Thoracic aorta (tissue), 2 donors: ENCODE results near the gene BACH2. TPM values are rescaled to one million over a fixed set of nuclear protein-coding genes. Genes with fewer than 3 reads are reported as not detected.
A peak's percentile ranks its signal among the peaks of the same experiment; 100 is the strongest.

Experiments
- ATAC-seq: fragments of 150-250 bp; one replicate; pipeline ENCODE4 v1.8.0; 2017; ENCODE audit warnings: low read depth; ENCODE audit not compliant: insufficient number of reproducible peaks, low FRiP score
- DNase-seq: peaks from one replicate; pipeline ENCODE4 v3.0.0-alpha.2; 2020; ENCODE audit warnings: low spot score
- H3K27ac ChIP-seq, 2 donors: fragments of 200-600 bp; sonication (generic); 1 replicate in 1 of 2; 2 replicates in 1 of 2; pipeline ENCODE4 v1.5.1; 2016; ENCODE audit warnings: mild to moderate bottlenecking in 2 of 2, moderate library complexity in 2 of 2
- H3K27me3 ChIP-seq: fragments of 200-600 bp; sonication (generic); replicated peaks from 2 replicates; pipeline ENCODE4 v1.6.0; 2016; ENCODE audit warnings: mild to moderate bottlenecking; ENCODE audit not compliant: insufficient read depth
- H3K36me3 ChIP-seq: fragments of 200-600 bp; sonication (generic); one replicate; pipeline ENCODE4 v1.5.1; 2016
- H3K4me1 ChIP-seq, 2 donors: fragments of 200-600 bp; sonication (generic); 1 replicate in 1 of 2; 2 replicates in 1 of 2; pipeline versions ENCODE4 v1.5.1 to v1.6.0; 2016; ENCODE audit warnings: low read depth in 2 of 2, mild to moderate bottlenecking in 1 of 2; ENCODE audit not compliant: control insufficient read depth in 1 of 2
- H3K4me3 ChIP-seq: fragments of 200-600 bp; sonication (generic); 2 replicates; pipeline ENCODE4 v1.5.1; 2016; ENCODE audit warnings: mild to moderate bottlenecking
- H3K9me3 ChIP-seq: fragments of 200-600 bp; sonication (generic); 2 replicates; pipeline ENCODE4 v1.5.1; 2016
- CTCF ChIP-seq: fragments of 200-600 bp; sonication (generic); IDR thresholded peaks from one replicate; pipeline ENCODE4 v1.5.1; 2019; ENCODE audit warnings: antibody characterized with exemption
- total RNA-seq, 2 donors: library from RNA; depleted of rRNA; stranded (reverse); fragments of >200 nt; gene quantifications; one replicate each; pipeline versions ENCODE4 v1.1.0 to v1.2.3, GENCODE V29; 2016

The BACH2 gene
- total RNA-seq, 2 donors from 2014 or later: 6.1 to 17.8 TPM

- H3K36me3 ChIP-seq: no peaks in the 10 kb centered on the region
- no peak overlapping the region for H3K4me3 ChIP-seq
- no peaks in the 10 kb centered on the region for H3K9me3 ChIP-seq
- no peaks in the 10 kb centered on the region for H3K27me3 ChIP-seq
- no peak for ATAC-seq
- DNase-seq: no peak
- H3K27ac ChIP-seq: no peak overlapping the region
- H3K4me1 ChIP-seq: peaks cover 12 to 29% of the 10 kb centered on the region in 2 donors
- no peak for TF ChIP-seq CTCF
These were observed 292.1 kb downstream of the BACH2 start for GRCh38 chr6:90004511-90004910.

DNA sequence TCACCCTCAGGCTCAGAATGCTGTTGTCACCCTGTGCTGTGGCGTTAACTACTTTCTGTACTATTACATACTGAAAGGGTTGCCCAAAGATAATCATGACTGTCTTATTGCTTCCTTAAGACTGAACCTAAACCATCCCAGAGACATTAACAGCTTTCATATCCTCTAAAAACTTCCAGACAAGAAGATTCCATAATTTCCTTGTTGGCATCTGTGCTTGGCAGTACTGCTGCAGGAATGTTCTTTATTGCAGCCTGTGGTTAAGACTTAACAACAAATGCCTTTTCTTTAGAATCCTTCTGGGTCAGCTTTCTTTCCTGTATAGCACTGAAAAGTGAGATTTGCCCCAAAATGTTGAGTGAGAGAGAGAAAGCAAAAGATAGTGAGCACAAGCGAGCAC is 292.7 kb downstream of the BACH2 start:
- no peak for TF ChIP-seq CTCF
- Histone ChIP-seq H3K27me3 (no peaks in the 10 kb centered on the region), H3K27ac (no peak overlapping the region), H3K4me3 (no peak overlapping the region), H3K9me3 (no peaks in the 10 kb centered on the region), H3K4me1 (peaks cover 17 to 28% of the 10 kb centered on the region in 2 donors), H3K36me3 (no peaks in the 10 kb centered on the region)
- ATAC-seq: no peak
- no peak for DNase-seq

DNA sequence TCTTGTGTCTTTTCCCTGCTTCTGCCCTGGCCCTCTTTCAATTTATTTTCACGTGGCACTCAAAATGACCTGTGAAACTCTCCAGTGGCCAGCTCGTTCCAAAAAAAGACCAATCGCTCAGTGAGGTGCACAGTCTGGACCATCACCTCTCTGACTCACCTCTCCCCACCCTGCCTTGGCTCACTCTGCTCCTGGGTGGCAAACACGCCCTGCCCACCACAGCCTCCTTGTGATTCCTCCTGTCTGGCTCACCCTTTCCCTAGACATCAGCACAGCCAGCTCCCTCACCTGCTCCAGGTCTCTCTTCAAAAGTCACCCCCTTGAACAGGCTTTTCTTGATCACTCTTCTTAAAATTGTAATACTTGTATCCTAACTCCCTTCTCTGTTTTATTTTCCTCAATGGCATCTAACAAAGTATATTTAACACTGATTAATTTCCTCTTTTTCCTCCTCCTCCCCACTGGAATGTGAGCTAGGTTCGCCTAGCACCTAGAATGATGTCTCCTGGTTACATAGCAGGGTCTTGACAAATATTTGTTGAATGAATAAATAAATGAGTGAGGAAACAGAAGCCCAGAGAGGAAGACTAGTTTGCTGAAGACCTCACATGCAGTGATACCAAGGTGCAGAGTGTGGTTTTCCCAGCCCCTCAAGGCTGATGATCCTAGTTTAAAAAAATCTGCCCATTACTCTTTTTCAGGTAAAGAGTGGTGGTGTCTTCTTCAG is 293.4 kb downstream of the BACH2 start:
- no peak for DNase-seq
- Histone ChIP-seq H3K9me3 (no peaks in the 10 kb centered on the region), H3K36me3 (no peaks in the 10 kb centered on the region), H3K27me3 (no peaks in the 10 kb centered on the region), H3K27ac (no peak overlapping the region), H3K4me3 (no peak overlapping the region), H3K4me1 (peaks cover 18 to 28% of the 10 kb centered on the region in 2 donors)
- ATAC-seq: no peak
- no peak for TF ChIP-seq CTCF

DNA sequence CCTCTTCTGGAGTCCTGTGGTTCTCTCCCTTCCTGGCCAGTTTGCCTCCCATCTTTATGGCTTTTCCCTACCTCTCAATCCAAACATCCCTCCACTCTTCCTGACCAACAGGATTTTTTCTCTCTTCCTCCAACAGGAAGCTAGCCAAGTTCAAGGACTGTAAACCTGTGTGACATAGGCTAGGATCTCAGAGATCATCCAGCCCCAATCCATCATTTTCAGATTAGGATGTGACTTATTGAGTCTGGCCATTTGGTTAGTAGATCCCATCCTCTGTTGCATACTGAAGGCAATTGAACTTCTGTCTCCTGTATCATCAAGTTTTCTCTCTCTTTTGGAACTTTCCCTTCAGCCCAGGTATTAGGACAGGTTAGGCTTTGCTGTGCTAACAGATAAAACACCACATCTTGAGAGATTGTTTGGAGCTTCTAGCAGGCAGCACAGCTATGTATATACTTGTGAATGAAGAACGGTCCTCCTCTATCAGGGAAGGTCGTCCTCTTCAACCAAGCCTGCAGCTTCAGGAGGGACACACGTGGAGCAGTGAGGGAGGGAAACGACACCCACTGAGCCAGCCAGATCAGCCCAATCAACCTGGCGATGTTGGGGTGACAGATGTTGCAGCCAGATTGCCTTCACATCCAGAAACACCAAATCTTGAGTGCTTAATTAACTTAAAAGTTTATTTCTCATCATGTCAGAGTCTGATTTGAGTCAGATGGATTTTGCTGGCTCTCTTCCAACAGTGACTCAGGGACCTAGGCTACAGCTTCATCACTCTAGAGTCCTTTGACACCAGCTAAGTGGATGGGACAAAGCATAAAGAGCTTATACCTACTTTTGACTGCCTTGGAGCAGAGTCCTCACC is 295.5 kb downstream of the BACH2 start:
- ATAC-seq (no peak), DNase-seq (no peak)
- no peaks in the 10 kb centered on the region for H3K36me3 ChIP-seq
- peak overlapping the region; percentile 49 to 68 for H3K27ac ChIP-seq
- H3K4me3 ChIP-seq: no peak overlapping the region
- H3K4me1 ChIP-seq: peaks cover 21 to 37% of the 10 kb centered on the region in 2 donors
- H3K27me3 ChIP-seq: no peaks in the 10 kb centered on the region
- no peak for TF ChIP-seq CTCF
- no peaks in the 10 kb centered on the region for H3K9me3 ChIP-seq
